GM21515 (cell line): Measurements from ENCODE around the gene SFXN5.
A peak's percentile ranks its signal among the peaks of the same experiment; 100 is the strongest.

Experiments
- ATAC-seq: cut with Tn5 transposase; IDR thresholded peaks from one replicate; pipeline ENCODE4 v1.9.1; 2021; ENCODE audit not compliant: unreplicated experiment

Gene SFXN5

GRCh38 chr2:72926811-72927465 lies 144.6 kb downstream of the SFXN5 start:
- no peak for ATAC-seq

GRCh38 chr2:72926368-72926767 lies 145.1 kb downstream of the SFXN5 start:
- no peak for ATAC-seq

- ATAC-seq: no peak
These were observed 146.1 kb downstream of the SFXN5 start for GRCh38 chr2:72925328-72925943.

DNA sequence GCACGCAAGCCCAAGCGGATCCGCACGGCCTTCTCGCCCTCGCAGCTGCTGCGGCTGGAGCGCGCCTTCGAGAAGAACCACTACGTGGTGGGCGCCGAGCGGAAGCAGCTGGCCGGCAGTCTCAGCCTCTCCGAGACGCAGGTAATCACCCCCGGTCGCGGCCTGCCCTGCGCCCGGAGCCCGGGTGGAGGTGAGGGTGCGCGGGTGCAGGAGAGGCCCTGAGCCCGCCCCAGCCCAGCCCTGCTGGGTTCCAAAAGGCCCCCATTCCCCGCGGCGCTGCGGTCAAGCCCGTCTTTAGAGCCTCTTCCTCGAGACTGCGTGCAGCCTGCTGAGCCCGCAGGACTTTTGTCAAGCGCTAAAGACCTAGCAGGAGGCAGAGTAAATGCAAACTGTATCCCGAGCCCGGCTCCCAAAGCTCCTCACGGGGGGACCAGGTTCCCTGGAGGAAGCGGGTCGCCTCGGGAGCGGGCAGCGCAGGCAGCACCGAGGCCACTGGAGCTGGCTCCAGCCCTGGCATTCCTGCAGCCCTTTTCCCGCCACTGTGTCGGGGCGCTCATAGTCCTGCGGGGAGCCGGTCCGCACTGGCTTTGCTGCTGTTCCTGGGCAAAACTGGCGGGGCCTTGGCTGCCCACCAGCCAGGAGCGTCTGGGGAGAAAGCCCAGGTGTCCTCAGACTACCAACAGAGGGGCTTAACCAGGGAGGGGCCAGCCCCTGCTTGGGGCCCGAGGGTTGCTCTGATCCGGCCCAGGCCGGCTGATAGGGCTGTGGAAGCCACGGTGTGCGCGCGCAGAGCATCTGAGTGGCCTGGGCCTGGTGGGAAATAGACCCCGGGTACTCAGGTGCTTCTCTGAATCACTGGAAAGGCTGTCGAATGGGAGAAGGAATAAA lies 146.9 kb downstream of the SFXN5 start:
- ATAC-seq: no peak

- no peak for ATAC-seq
These were observed 147.6 kb downstream of the SFXN5 start for GRCh38 chr2:72923833-72924352.

GRCh38 chr2:72921853-72922252 lies 149.7 kb downstream of the SFXN5 start:
- ATAC-seq: no peak

- ATAC-seq: no peak
These were observed 150.2 kb downstream of the SFXN5 start for GRCh38 chr2:72921088-72921851.

- no peak for ATAC-seq
These were observed 151.0 kb downstream of the SFXN5 start for GRCh38 chr2:72920318-72921087.

DNA sequence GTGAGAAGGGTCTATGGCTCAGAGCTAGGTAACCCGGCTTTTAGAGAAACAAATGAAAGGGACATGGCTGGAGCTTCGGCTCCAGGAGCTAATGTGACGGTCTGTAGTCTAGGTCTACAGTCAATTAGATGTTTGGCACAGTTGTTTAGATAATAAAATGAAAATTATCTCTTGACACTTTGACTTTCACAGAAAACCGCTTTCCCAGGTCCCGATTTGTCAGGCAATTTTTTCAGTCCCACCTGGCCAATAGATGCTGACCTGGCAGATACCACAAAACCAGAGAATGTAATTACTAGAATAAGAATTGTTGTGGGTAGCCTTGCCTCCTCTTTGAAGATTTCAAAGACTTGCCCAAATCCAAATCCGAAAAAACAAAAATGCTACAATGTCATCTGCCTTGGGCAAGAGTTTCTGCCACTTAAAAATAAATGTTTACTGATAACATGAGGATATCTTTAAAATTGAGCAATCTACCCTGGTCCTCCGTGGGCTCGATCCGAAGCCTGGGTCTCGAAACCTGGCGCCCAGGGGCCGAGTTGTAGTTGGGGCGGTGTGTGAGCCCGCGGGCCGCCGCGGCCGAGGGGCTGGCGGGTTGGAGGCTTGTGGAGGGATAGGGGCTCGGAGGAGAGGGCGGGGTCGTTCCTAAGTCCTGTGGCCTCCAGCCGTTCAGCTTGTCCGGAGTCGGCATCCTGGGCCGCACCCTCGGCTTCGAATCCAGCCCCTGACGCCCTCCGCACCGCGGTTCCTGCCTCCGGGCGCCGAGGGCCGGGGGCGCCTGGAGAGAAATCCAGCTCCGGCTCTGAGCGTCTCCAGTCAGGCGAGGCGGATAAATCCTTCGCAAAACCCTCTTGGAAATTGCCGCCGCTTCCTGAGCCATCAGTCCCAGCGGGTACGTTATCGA lies 151.8 kb downstream of the SFXN5 start:
- no peak for ATAC-seq

DNA sequence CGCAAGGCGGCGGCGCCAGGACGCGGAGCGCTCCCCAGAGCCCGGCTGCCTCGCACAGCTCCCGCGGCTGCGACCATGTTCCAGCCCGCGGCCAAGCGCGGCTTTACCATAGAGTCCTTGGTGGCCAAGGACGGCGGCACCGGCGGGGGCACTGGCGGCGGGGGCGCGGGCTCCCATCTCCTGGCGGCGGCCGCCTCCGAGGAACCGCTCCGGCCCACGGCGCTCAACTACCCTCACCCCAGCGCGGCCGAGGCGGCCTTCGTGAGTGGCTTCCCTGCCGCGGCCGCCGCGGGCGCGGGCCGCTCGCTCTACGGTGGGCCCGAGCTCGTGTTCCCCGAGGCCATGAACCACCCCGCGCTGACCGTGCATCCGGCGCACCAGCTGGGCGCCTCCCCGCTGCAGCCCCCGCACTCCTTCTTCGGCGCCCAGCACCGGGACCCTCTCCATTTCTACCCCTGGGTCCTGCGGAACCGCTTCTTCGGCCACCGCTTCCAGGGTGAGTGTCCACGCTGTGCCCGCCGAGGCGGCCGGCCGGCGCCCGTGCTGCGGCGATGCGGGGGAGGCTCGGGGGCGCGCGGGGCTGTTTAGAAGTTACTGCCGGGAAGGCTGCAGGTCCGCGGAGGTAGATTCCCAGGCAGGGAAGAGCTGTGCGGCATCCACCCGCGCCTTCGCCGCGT lies 153.5 kb downstream of the SFXN5 start:
- ATAC-seq: no peak

GRCh38 chr2:72917138-72917876 lies 154.2 kb downstream of the SFXN5 start, which contains the start of gene EMX1:
Gene EMX1 (plus strand): TSS chr2:72917519. CDS start chr2:72917853, 334 bp downstream.
- no peak for ATAC-seq

DNA sequence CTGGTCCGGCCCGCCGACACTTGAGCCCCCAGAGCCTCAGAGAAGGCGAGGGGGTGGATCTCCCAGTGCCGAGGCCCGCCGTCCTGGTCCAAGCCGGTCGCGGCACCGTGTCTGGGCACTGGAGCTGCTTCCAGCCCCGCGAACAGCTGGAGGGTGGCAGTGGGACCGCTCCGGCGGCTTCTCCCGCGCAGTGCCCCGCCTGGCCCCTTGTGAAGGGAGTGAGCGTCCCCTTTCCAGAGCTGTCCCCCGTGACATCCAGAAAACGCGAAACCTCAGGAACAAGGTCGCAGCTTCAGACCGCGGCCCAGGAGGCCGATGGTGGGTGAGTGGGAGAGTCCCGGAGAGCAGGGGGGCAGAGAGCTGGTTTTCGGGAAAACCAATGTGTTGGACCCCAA lies 154.8 kb downstream of the SFXN5 start:
- ATAC-seq: no peak

GRCh38 chr2:72915907-72916742 lies 155.4 kb downstream of the SFXN5 start:
- peak; percentile 71 for ATAC-seq

DNA sequence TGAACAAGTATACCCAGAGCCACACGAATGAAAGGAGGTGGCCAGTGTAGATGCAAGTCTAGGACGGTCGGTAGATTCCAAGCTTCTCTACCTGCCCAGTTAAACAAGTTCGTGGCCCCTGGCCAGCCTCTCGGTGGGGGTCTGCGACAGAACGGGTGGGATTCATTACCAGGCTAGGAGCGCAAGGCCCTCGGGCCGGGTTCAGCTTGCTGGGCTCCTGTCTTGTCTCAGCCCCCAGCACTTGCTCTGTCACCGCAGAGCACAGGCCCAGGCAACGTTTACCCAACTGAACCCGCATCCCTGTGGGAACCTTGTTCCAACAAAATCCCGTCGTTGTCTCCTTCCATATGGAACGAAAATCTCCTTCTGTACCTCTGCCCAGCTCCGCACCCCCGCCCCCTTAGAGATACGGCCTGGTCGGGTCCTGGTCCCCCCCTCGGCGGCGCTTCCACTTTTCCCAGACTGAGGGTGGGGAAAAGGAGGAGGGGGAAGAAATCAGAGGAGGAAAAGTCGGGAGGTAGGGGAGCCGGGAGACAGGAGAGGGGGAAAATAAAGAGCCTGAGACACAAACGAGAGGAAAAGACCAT lies 156.1 kb downstream of the SFXN5 start:
- ATAC-seq: no peak

DNA sequence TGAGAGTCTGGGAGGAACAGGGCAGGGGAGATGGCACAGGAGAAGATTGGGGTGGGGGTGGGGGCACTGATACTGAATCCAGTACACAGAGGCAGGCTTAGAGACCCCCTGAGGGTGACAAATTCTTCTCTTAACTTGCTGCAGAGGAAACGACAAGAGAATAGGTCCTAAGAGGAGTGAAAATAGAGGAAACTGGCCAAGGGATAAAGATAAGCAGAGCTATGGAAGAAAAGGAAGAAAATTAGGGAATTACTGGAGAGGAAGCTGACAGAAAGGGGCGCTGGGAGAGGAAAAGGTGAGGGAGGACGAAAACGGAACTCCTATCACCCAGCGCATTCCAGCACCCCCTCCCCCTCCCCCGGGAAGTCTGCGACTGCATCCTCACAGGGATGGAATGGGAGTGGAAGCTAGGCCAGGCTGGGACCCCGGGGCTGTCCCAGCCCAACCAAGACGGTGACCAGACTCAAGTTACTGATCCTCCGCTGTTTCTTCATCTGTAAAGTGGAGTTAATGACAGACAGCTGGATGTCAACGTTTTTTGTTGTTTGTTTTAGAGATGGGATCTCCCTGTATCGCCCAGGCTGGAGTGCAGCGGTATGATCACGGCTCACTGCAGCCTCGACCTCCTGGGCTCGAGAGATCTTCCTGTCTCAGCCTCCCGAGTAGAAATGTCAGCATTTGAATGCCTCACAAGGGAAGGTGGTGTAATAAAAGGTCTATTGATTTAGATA lies 156.8 kb downstream of the SFXN5 start:
- no peak for ATAC-seq

GRCh38 chr2:72914206-72914559 lies 157.3 kb downstream of the SFXN5 start:
- no peak for ATAC-seq
